GM12875 (cell line): ENCODE data around the gene SLC9C1.

Experiments used
- H3K4me3 ChIP-seq: one replicate; pipeline ENCODE4 v1.5.1; 2011; ENCODE audit warnings: low read depth, low read length, control low read depth
- TF ChIP-seq, protein P1 (sequence below): IDR thresholded peaks from 2 replicates; pipeline ENCODE4 v1.5.1; 2011; ENCODE audit warnings: low read depth, mild to moderate bottlenecking, control low read depth, inconsistent platforms, low read length, moderate library complexity, borderline replicate concordance; ENCODE audit not compliant: insufficient read depth

Gene SLC9C1

GRCh38 chr3:112137781-112138180 lies 156.2 kb downstream of the SLC9C1 start:
- TF ChIP-seq, protein P1, sequence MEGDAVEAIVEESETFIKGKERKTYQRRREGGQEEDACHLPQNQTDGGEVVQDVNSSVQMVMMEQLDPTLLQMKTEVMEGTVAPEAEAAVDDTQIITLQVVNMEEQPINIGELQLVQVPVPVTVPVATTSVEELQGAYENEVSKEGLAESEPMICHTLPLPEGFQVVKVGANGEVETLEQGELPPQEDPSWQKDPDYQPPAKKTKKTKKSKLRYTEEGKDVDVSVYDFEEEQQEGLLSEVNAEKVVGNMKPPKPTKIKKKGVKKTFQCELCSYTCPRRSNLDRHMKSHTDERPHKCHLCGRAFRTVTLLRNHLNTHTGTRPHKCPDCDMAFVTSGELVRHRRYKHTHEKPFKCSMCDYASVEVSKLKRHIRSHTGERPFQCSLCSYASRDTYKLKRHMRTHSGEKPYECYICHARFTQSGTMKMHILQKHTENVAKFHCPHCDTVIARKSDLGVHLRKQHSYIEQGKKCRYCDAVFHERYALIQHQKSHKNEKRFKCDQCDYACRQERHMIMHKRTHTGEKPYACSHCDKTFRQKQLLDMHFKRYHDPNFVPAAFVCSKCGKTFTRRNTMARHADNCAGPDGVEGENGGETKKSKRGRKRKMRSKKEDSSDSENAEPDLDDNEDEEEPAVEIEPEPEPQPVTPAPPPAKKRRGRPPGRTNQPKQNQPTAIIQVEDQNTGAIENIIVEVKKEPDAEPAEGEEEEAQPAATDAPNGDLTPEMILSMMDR, result no peak
- H3K4me3 ChIP-seq, result no peak overlapping the region

GRCh38 chr3:112136959-112137693 lies 156.9 kb downstream of the SLC9C1 start:
- TF ChIP-seq, protein P1, result peak; percentile 61; the same call in 1 of the 2 replicates
- H3K4me3 ChIP-seq, result no peak overlapping the region

DNA sequence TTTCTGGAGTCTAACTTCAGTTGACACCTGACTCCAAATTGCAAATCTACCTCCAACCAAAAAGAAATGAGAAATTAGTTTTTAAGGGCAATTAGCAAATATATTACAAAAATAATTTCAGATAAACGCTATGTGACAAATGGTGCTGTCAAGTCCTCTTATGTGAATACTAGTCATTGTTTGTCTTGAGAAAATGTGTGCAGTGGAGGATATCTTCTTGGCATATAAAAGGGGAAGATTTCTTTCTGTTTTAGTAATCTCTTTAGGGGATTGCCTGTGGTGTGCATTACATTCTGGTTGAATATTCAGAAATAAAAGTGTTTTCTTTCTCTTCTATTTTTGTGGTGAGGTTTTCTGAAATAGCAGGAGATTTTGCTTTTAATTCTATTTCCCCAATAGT lies 158.0 kb downstream of the SLC9C1 start:
- TF ChIP-seq, protein P1, result no peak
- H3K4me3 ChIP-seq, result no peak overlapping the region

DNA sequence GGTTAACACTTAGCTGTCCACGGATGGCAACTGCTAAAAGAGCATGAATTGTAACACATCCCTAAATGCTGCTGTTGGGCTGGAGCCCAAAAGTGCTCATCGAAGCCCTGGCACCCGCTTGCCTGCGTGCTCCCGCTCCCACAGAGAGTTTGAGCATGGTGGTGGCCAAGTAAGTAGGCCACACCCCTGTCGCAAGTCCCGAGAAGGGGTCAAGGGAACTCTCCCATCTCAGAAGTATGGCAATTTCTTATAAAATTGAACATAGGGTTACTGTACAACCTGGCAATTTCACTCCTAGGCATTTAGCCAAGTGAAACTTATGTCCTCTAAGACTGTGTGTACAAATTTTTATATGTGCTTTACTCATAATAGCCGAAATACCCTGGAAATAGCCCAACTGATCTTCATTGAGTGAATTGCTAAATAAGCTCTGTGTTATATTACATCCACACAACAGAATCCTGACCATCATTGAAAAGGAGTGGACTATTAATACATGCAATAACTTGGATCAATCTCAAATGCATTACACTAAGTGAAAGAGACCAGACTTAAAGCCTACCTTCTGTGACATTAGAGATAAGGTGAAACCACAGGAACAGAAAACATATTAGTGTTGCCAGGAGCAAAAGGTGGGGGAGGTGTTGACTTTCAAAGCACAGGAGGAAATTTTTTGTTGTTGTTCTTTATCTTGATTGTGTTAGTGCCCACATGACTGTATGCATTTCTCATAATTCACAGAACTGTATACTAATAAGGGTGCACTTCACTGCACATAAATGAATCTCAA lies 159.5 kb downstream of the SLC9C1 start:
- peak overlapping the region; percentile 19 for H3K4me3 ChIP-seq
- TF ChIP-seq, protein P1, result no peak

- H3K4me3 ChIP-seq, result peak overlapping the region; percentile 19
- TF ChIP-seq, protein P1, result no peak
Observed at GRCh38 chr3:112133626-112134334, 160.2 kb downstream of the SLC9C1 start.

GRCh38 chr3:112132975-112133448 lies 161.0 kb downstream of the SLC9C1 start, which contains the start of gene GCSAM:
TSS of gene GCSAM (minus strand) at chr3:112133248. CDS start at chr3:112133120, 128 bp downstream.
- peak within 1 kb of the TSS; percentile 80 for H3K4me3 ChIP-seq
- TF ChIP-seq, protein P1, result no peak
